DND-41 (cell line): ENCODE data around the gene SAMD1.

Source experiments
- EZH2 ChIP-seq: IDR thresholded peaks from 3 replicates; pipeline ENCODE4 v1.6.1; 2012; ENCODE audit warnings: borderline replicate concordance, low read depth, mild to moderate bottlenecking, moderate library complexity, low read length, inconsistent platforms; ENCODE audit not compliant: severe bottlenecking
- TF ChIP-seq, protein P1 (sequence below): IDR thresholded peaks from 2 replicates; pipeline ENCODE4 v1.5.1; 2012; ENCODE audit warnings: borderline replicate concordance, low read length, moderate library complexity, mild to moderate bottlenecking; ENCODE audit not compliant: poor library complexity, severe bottlenecking; ENCODE audit errors: extremely low read depth

DNA sequence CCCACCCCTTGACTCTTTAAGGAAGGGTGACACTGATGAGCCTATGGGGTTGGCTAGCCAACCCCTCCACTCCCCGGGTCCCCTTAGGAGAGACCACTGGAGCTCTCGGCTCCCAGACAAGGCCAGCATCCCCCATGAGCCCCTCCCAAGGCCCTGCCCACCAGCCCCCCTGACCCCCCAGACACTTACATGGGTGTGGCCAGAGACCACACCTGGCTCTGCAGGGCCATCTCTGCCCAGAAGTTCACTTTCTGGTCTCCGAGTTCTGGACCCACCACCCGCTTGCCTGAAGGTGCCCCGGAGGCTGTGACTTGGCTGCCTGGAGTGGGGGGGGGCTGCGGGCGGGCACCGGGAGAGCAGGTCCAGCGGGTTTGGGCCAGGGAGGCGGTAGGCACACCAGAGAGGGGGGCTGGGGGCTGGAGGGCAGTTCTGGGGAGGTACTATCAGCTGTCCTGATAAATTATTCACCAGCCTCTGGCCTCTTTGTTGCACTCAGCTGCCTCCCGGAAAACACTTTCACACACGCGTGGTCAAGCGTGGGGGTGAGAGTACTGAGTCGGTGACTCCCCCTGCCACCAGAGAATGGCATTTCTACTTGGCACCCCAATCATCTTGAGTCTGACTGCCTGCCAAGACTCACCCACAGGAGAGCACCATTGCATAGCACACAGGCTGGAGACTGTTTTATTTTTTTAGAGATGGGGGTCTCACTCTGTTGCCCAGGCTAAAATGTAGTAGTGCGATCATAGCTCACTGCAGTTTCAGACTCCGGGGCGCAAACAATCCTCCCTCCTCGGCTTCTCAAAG, 28.6 kb downstream of the SAMD1 start, which contains the start of gene PALM3:
- TF ChIP-seq, protein P1, sequence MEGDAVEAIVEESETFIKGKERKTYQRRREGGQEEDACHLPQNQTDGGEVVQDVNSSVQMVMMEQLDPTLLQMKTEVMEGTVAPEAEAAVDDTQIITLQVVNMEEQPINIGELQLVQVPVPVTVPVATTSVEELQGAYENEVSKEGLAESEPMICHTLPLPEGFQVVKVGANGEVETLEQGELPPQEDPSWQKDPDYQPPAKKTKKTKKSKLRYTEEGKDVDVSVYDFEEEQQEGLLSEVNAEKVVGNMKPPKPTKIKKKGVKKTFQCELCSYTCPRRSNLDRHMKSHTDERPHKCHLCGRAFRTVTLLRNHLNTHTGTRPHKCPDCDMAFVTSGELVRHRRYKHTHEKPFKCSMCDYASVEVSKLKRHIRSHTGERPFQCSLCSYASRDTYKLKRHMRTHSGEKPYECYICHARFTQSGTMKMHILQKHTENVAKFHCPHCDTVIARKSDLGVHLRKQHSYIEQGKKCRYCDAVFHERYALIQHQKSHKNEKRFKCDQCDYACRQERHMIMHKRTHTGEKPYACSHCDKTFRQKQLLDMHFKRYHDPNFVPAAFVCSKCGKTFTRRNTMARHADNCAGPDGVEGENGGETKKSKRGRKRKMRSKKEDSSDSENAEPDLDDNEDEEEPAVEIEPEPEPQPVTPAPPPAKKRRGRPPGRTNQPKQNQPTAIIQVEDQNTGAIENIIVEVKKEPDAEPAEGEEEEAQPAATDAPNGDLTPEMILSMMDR = no peak
- TF ChIP-seq EZH2 = no peak
